Activated B cell treated with CpG ODN at 0.5 μM for 24 hours (primary cell): ENCODE results near the gene ANKRD62. TPM values are rescaled to one million over a fixed set of nuclear protein-coding genes. Genes with fewer than 3 reads are reported as not detected.

Experiments used
- ATAC-seq: fragments of 200-7000 bp; cut with Tn5 transposase; one replicate; pipeline ENCODE4 v1.10.0; 2021; ENCODE audit warnings: low read depth, mild to moderate bottlenecking, moderate library complexity
- CTCF ChIA-PET: fragments of 350-600 bp; sonication (Branson Sonifier 250); formaldehyde crosslinking; loops from one replicate; lab custom pipeline; 2021; ENCODE audit warnings: antibody characterized with exemption; lab: Charles Lee
- POLR2A ChIA-PET: fragments of 350-600 bp; sonication (Branson Sonifier 250); formaldehyde crosslinking; loops from one replicate; lab custom pipeline; 2021; ENCODE audit warnings: antibody characterized with exemption; lab: Charles Lee
- DNase-seq: peaks from one replicate; pipeline ENCODE4 v3.0.0; 2022
- H3K27ac Mint-ChIP-seq: one replicate; pipeline ENCODE4 v1.8.0; 2020; ENCODE audit warnings: mixed read lengths
- H3K27me3 Mint-ChIP-seq: one replicate; pipeline ENCODE4 v1.8.0; 2021; ENCODE audit warnings: mixed read lengths
- H3K36me3 Mint-ChIP-seq: one replicate; pipeline ENCODE4 v1.8.0; 2021; ENCODE audit warnings: low read depth, mixed read lengths
- H3K4me1 Mint-ChIP-seq: one replicate; pipeline ENCODE4 v1.8.0; 2021; ENCODE audit warnings: mixed read lengths
- H3K4me3 Mint-ChIP-seq: one replicate; pipeline ENCODE4 v1.8.0; 2020; ENCODE audit warnings: mild to moderate bottlenecking, mixed read lengths
- H3K9me3 Mint-ChIP-seq: one replicate; pipeline ENCODE4 v1.8.0; 2020; ENCODE audit warnings: mixed read lengths
- intact Hi-C: fragments of 100-400 bp; cut with micrococcal nuclease; formaldehyde crosslinking; loops from one replicate; pipeline ENCODE4 v1.15.1; 2024
- total RNA-seq: library from RNA; stranded (reverse); gene quantifications from 2 replicates; pipeline ENCODE4 v1.2.3, GENCODE V29; 2022
- TF ChIP-seq, protein P1 (sequence below): fragments of 200-600 bp; IDR thresholded peaks from one replicate; pipeline ENCODE4 v1.8.0; 2022; ENCODE audit warnings: antibody characterized with exemption, mild to moderate bottlenecking

ANKRD62 gene
- total RNA-seq, 1 donor from 2014 or later, result not detected

- ATAC-seq (no peak), DNase-seq (no peak)
- intact Hi-C loops, result no loop called here
- Mint-ChIP-seq H3K27ac (no peak overlapping the region), H3K4me1 (no peaks in the 10 kb centered on the region), H3K9me3 (no peaks in the 10 kb centered on the region), H3K36me3 (no peaks in the 10 kb centered on the region), H3K27me3 (peaks cover 3% of the 10 kb centered on the region), H3K4me3 (no peak overlapping the region)
- TF ChIP-seq, protein P1, sequence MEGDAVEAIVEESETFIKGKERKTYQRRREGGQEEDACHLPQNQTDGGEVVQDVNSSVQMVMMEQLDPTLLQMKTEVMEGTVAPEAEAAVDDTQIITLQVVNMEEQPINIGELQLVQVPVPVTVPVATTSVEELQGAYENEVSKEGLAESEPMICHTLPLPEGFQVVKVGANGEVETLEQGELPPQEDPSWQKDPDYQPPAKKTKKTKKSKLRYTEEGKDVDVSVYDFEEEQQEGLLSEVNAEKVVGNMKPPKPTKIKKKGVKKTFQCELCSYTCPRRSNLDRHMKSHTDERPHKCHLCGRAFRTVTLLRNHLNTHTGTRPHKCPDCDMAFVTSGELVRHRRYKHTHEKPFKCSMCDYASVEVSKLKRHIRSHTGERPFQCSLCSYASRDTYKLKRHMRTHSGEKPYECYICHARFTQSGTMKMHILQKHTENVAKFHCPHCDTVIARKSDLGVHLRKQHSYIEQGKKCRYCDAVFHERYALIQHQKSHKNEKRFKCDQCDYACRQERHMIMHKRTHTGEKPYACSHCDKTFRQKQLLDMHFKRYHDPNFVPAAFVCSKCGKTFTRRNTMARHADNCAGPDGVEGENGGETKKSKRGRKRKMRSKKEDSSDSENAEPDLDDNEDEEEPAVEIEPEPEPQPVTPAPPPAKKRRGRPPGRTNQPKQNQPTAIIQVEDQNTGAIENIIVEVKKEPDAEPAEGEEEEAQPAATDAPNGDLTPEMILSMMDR, result no peak
- ChIA-PET CTCF (no interaction called here), POLR2A (no interaction called here)
Measured at GRCh38 chr18:12088096-12088495, 5.5 kb upstream of the ANKRD62 start.

DNA sequence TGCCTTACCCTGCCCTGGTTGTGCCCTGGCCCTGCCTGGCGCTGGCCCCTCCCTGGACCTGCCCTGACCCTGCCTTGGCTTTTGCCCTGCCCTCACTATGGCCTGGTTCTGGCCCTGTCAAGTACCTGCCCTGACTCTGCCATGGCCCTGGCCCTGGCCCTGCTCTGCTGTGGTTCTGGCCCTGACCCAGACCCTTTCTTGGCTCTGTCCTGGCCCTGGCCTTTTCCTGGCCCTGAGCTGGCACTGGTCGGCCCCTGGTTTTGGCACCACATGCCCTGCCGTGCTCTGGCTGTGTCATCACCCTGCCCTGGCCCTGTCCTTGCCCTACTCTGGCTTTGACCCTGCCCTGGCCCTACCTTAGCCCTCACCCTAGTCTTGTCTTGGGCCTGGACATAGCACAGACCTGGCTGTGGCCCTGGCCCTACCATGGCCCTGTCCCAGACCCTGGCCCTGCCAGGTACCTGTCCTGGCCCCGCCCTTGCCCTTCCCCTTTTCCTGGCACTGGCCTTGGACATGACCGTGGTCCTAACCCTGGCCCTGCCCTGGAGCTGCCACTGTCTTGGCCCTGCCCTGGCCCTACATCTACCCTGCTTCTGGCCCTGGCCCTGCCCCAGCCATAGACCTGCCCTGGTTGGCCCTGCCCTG is 4.8 kb upstream of the ANKRD62 start:
- H3K36me3 Mint-ChIP-seq, result no peaks in the 10 kb centered on the region
- intact Hi-C loops, result no loop called here
- no peak overlapping the region for H3K4me3 Mint-ChIP-seq
- DNase-seq (no peak), ATAC-seq (no peak)
- H3K27ac Mint-ChIP-seq, result no peak overlapping the region
- H3K9me3 Mint-ChIP-seq, result no peaks in the 10 kb centered on the region
- TF ChIP-seq, protein P1, result no peak
- POLR2A ChIA-PET, result no interaction called here
- no peaks in the 10 kb centered on the region for H3K4me1 Mint-ChIP-seq
- CTCF ChIA-PET, result no interaction called here
- no peaks in the 10 kb centered on the region for H3K27me3 Mint-ChIP-seq

DNA sequence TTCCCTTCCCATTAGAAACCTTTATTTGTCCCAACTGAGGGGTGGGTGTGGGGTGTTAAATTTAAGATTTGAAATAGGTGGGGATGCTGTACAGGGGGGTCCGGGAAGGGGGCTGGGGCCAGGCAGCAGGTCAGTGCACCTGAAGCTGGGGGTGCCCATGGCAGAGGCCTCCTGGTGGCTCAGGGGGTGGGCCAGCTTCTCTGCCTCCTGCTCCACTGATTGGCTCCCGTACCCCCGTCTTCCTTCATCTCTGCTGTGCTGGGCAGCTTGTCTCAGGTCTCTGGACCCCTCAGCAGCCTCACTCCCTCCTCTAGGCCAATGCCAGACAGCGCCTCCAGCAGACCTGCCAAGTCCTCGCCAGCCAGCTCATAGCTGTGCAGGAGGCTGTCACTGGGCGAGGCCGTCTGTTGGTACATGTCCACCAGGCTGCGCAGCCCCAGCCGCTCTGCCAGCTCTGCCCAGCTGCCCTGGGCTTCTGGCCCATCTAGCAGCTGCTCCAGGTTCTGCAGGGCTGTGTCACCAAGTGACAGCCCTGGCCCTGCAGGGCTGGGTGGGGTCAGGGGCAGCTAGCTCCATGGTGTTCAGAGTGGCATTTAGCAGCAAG is 2.0 kb upstream of the ANKRD62 start:
- H3K9me3 Mint-ChIP-seq, result no peaks in the 10 kb centered on the region
- no peak overlapping the region for H3K27ac Mint-ChIP-seq
- intact Hi-C loops, result loop anchor here (1.0 kb wide), 1 partner anchor 146 kb away; no protein-coding TSS in a partner anchor
- ChIA-PET POLR2A (no interaction called here), CTCF (no interaction called here)
- H3K4me1 Mint-ChIP-seq, result no peaks in the 10 kb centered on the region
- no peak overlapping the region for H3K4me3 Mint-ChIP-seq
- DNase-seq (no peak), ATAC-seq (no peak)
- TF ChIP-seq, protein P1, result no peak
- H3K27me3 Mint-ChIP-seq, result no peaks in the 10 kb centered on the region
- H3K36me3 Mint-ChIP-seq, result no peaks in the 10 kb centered on the region

GRCh38 chr18:12092398-12093229 is 1.0 kb upstream of the ANKRD62 start:
- H3K27me3 Mint-ChIP-seq, result no peaks in the 10 kb centered on the region
- POLR2A ChIA-PET, result no interaction called here

More at GRCh38 chr18:12092398-12093229, 1.0 kb upstream of the ANKRD62 start:
- ATAC-seq (no peak), DNase-seq (no peak)
- H3K4me3 Mint-ChIP-seq, result no peak overlapping the region
- intact Hi-C loops, result loop anchor here (1.0 kb wide), 1 partner anchor 145 kb away; no protein-coding TSS in a partner anchor
- H3K9me3 Mint-ChIP-seq, result no peaks in the 10 kb centered on the region
- TF ChIP-seq, protein P1, result no peak
- no peaks in the 10 kb centered on the region for H3K4me1 Mint-ChIP-seq
- CTCF ChIA-PET, result no interaction called here
- H3K27ac Mint-ChIP-seq, result no peak overlapping the region
- H3K36me3 Mint-ChIP-seq, result no peaks in the 10 kb centered on the region
